IPS DF 4.7 (cell line): ENCODE results near the gene PDCD1.
"Not testable (repeated sequence)": the region's sequence is repeated elsewhere in the genome, so short reads cannot be mapped to it uniquely, and the experiment has no call there.

Source experiments
- DNase-seq: peaks from one replicate; pipeline ENCODE4 v3.0.0-alpha.2; 2013; ENCODE audit warnings: low spot score; ENCODE audit errors: extremely low read depth

PDCD1 gene

DNA sequence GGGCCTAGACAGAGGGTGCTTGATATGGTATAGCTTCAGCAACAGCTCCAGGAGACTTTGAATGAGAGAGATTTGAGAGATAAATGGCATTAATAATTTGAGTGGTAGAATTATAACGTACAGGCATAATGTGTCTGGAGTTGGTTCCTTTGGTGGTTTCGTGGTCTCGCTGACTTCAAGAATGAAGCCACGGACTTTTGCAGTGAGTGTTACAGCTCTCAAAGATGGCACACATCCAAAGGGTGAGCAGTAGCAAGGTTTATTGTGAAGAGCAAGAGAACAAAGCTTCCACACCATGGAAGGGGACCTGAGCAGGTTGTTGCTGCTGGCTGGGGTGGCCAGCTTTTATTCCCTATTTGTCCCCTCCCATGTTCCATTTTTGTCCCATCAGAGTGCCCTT is 23.1 kb downstream of the PDCD1 start:
- DNase-seq, result no peak

DNA sequence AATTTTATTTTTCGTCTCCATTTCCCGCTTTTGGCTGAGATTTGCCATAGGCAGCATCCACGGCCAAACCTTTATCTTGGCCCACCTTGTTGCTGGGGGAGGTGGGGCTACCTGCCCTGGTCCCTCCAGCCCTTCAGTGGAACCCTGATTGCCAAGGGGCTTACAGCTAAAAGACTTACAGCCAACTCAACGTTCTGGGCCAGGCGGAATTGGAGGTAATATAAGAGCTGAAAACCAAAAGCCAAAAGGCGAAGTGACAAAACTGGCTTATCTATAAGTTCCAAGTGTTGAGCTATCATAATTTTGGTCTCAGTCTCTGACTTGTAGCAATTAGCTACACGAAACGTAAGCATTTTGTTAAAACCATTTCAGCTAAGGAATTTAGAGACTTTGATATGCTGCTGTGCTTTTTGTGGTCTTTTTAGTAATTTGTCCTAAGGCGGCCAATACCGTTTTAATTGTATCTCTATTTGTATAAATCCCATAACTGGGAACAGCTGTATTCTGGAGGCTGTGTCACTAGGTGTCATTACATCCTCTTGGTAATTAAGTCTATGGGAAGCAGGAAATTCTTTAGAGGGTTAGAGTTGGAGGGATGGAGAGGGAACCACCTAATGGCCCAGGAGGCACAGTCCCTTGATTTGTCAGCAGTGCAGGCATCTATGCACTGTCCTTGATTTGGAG is 24.0 kb downstream of the PDCD1 start:
- no peak for DNase-seq

DNA sequence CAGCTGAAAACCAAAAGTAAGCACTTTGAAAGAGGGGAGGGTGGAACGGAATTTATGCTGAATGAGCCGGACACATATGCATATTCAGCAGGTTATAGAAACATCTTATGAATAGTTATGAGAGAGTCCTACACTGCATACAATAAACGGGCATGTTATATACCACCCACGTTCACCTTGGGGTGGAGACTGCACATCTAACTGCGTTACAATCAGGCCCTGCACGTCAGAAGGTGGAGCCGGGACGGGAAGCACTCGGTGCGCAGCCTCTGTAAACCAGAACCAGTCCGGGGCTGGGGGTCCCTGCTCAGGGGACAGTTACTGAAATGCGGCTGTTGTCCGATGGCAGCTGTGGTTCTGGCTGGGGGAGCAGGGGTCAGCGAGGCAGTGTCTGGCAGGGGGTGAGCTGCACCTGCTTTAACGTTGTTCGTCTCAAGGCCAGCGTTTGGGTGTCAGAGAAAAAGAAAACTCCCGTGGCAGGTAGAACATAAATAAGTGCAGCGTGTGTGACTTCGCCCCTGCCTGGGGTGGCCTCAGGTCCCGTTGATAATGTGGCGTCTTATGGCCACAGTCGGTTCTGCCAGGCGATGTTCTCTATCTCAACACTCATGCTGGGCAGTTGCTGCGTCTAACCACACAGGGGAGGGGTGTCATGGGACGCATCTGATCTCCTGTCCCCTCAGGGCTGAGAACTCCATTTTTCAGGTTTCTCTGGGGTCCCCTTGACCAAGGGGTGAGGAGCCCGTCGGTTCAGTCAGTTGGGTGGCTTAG is 24.8 kb downstream of the PDCD1 start:
- not testable (repeated sequence) for DNase-seq

DNA sequence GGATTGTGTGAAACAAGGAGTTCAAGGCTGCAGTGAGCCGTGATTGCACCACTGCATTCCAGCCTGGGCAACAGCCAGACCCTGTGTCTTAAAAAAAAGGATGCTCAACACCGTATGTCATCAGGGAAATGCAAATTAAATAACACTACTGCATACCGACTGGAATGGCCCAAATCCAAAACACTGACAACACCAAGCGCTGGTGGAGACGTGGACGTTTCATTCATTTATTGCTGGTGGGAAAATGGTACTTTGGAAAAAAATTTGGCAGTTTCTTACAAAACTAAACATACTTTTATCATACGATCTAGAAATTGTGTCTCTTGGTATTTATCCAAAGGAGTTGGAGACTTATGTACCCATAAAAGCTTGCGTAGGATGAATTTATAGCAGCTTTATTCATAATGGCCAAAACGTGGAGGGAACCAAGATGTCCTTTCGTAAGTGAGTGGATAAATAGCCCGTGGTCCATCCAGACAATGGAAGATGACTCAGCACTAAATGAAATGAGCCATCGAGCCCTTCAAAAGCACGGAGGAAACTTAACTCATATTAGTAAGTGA is 25.5 kb downstream of the PDCD1 start:
- DNase-seq, result no peak

DNA sequence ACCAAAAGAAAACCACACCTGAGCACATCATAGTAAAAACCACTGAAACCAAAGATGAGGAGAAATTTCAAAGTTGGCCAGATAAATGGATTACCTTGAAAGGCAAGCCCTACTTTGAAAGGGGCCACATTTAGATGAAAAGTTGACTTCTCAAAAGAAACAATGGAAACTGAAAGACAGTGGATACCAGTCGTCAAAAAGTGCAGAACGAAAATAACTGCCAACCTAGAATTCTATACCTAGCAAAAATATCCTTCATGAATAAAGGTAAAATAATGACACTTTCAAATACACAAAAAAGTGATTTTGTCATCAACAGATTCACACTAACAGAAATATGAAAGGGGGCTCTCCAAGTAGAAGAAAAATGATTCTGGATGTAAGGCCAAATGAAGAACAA is 31.3 kb downstream of the PDCD1 start:
- no peak for DNase-seq

DNA sequence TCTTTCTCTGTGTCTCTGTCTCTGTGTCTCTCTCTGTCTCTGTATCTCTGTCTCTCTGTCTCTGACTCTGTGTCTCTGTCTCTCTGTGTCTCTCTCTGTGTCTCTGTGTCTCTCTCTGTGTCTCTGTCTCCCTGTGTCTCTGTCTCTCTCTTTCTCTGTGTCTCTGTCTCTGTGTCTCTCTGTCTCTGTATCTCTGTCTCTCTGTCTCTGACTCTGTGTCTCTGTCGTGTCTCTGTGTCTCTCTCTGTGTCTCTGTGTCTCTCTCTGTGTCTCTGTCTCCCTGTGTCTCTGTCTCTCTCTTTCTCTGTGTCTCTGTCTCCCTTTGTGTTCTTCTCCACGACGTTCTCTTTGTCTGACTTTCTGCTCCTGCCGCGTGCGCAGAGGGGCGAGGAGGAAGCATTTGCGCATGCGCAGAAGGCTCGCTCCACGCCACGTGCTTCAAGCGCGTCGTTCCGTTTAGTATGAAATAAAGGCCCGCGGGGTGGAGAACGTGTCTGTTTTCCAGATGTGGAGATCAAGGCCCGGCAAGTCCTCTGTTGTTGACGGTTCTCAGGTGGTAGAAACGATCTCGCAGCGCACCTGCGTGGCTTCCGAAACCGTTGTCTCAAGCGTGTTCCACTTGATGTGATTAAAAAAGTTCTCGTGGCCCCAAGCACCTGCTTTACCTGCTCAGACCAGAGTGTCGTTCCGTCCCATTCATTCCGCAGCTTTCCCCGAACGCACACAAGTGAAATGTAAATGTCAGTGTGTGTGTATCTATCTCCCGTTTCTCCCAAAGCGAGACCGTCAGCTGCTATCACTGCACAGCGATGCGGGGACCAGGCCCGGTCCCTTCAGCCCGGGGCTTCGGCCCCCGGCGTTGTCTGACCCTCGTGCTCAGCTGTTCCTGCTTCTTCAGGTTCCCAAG is 34.9 kb downstream of the PDCD1 start:
- not testable (repeated sequence) for DNase-seq

DNA sequence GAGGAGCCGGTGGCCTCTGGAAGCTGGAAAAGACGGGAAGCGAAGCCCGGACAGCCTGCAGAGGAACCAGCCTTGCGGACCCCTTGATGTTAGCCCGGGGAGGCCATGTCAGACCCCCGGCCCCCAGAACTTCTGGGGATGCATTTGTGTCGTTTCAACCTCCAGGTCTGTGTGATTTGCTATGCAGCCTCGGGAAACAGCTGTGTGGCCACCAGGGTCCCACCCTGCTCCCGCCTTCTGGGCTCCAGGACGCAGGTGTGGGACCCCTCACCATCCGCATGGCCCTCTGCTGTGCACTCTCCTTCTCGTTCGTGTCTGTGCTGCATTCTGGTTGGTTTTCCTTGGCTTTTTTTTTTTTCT is 36.5 kb downstream of the PDCD1 start:
- no peak for DNase-seq

DNA sequence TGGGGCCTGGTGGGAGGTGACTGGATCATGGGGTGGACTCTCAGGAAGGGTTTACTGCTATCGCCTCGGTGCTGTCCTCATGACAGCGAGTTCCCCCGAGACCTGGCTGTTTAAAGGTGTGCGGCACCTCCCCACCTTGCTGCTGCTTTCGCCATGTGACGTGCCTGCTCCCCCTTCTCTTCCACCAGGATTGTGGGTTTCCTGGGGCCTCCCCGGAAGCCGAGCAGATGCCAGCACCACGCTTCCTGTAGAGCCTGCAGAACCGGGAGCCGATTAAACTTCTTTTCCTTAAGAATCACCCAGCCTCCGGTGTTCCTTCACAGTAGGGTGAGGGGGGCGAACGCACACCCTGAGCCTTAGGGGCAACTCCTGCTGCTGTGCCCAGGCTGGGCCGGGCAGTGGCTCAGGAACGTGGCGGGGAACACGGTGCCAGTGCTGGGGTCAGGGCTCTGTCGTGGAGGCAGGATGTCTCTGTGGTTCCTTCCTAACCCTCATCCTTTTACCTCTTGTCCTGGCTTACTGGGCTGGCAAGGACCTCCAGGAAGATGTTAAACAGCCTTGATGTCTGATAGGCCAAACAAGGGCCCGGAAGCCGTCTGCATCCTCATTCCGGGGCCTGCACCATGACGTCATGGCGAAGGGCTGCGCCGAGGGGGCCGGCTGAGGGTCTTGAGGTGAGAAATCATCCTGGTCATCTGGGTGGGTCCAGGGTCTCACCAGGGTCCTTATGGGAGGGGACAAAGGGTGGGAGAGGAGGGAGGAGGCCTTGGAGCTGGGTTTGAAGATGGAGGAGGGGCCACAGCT is 37.0 kb downstream of the PDCD1 start:
- DNase-seq, result no peak

DNA sequence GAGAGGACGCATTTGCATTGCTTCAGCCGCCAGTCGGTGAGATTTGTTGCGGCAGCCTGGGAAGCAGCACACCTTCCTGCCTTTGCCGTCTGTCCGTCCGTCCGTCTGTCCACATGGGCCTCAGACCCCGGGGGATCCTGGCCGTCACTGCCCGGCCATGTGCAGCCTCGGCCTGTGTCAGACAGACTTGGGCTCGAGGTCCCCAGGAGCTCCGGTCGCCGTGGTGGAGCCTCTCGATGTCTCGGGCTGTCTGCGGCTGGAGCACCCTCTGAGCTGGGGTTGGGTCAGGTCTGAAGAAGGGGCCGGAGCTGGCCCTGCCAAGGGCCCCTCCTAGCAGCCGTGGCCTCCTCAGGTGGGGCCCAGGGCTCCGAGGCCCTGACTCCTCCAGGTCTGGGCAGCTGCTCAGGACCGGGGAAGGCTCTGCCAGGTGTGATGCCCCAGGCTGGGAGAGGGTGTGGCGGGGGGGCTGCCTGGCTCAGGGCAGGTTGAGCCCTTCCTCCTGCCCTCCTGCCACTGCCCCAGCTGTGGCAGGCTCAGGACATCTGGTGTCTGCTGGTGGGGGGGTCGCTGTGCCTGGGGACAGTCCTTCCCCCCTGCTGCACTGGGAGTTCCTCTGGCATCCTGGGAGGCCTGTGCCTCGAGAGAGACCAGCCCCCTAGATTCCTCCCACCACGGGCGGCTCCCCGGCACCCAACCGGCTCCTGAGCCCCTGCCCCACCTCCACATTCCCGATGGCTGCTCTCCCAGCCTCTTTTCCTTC is 37.9 kb downstream of the PDCD1 start:
- DNase-seq, result no peak

DNA sequence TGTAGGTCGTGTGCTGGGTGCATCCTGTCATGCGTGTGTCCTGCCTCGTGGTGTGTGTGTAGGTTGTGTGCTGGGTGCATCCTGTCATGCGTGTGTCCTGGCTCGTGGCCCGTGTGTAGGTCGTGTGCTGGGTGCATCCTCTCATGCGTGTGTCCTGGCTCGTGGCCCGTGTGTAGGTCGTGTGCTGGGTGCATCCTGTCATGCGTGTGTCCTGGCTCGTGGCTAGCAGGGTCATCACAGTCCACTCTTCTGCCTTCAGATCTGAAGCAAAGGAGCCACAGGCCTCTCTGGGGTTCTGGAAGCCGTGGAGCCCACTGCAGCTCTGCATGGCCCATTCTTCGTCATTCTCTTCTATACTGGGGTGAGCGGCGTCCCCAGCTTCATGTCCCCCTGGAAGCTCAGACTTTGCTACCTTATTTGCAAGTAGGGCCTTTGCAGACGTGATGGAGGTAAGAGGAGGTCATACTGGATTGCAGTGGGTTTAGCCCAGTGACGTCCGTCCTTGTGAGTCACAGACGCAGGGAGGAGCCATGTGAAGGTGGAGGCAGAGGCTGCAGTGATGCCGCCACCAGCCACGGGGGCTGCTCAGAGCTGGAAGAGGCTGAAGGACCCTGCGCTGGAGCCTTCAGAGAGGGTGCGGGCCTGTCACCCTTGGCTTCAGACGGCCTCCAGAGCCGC is 38.6 kb downstream of the PDCD1 start:
- DNase-seq, result not testable (repeated sequence)

DNA sequence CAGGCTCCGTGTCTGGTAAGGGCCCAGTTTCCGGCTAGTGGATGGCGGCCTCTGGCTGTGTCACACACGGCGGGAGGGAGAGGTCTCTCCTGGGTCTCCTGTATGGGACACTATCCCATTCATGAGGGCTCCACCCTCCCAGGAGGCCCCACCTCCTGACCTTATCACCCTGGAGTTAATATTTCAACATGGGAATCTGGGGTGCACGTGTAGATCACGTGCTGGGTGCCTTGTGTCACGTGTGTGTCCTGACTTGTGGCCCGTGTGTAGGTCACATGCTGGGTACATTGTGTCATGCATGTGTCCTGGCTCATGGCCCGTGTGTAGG is 39.8 kb downstream of the PDCD1 start:
- DNase-seq, result no peak

DNA sequence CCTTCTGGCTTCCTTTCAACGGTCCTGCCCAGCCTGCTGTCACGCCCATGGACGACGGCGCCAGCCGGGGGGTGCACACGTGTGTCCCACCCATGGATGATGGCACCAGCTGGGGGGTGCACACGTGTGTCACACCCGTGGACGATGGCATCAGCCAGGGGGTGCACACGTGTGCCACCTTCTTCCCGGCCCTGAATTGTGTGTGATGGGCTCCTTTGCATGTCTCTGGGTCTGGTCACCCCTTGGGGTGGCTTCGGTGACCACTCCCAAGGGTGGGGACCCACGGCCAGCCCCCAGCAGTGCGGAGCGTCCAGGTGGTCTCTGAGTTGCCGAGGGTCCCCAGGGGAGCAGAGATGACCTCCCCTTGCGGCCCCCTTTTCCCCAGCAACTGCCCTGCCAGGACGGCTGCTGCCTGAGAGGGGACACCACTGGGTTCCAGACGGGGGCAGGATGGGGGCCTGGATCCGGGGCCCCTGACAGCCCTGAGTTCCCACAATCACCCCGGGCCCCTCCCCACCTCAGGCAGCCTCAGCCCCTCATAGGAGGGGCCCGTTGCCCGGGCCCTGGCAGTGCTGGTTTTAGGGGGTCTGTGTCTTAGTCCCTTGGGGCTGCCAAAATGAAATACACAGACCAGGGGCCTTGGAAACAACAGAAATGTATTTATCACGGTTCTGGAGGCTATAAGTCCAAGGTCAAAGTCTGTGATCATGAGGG is 40.3 kb downstream of the PDCD1 start:
- DNase-seq, result no peak

DNA sequence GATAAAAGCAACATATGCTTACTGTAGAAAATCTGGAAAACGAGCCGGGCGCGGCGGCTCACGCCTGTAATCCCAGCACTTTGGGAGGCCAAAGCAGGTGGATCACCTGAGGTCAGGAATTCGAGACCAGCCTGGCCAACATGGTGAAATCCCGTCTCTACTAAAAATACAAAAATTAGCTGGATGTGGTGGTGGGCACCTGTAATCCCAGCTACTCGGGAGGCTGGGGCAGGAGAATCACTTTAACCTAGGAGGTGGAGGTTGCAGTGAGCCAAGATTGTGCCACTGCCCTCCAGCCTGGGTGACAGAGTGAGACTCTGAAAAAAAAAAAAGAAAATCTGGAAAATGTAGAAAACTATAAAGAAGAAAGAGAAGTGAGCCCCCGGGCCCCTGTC is 40.9 kb downstream of the PDCD1 start:
- not testable (repeated sequence) for DNase-seq

DNA sequence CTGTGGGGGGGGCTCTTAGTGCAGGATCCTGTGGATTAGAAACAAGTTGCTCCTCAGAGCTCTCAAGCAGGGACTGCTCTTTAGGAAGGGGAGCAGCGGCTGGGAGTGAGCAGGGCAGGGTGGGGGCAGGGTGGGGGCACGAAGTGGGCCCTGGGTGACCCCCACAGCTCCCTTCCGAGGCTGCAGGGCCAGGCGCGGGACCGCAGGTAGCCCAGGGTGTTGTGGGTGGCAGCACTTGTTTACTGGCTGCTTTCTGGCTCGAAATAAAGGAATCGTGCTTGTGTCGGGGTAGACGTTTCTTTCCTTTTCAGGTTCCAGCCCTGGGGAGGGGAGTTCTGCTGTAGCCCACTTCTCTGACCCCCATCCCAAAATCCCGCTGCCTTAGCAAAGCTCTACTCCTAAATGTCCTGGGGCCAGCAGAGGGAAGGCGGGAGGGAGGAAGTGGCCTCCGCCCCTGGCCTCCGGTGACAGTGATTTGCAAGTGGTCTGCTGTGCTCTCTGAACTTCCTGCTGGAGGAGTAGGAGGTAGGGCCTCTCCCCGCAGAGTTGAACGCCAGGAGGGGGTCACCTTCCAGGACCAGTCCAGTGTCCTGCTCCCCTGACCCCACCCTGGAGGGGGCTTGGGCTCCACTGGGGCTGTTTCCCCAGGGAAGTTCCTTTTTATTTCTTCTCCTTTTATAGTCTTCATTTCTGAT is 41.4 kb downstream of the PDCD1 start:
- DNase-seq, result no peak

DNA sequence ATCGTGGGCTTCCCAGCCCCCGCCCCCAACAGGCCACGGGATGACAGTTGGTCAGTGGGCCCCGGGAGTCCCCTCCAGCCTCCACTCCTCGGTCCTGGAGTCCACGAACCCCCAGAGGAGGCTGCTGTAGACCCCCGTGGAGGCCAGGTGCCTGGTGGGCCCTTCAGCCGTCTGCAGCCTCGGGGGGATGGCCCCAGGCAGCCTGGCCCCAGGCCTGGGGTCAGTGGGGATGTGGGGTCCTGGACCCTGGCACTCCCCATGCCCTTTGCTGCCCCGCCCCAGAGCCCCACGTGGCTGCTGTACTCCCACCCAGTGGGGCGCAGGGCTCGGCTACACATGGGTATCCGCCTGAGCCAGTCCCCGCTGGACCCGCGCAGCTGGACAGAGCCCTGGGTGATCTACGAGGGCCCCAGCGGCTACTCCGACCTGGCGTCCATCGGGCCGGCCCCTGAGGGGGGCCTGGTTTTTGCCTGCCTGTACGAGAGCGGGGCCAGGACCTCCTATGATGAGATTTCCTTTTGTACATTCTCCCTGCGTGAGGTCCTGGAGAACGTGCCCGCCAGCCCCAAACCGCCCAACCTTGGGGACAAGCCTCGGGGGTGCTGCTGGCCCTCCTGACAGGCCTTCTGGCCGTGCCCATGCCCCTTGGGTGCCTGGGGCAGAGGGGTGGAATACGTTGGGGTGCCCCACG is 42.1 kb downstream of the PDCD1 start:
- DNase-seq, result no peak

DNA sequence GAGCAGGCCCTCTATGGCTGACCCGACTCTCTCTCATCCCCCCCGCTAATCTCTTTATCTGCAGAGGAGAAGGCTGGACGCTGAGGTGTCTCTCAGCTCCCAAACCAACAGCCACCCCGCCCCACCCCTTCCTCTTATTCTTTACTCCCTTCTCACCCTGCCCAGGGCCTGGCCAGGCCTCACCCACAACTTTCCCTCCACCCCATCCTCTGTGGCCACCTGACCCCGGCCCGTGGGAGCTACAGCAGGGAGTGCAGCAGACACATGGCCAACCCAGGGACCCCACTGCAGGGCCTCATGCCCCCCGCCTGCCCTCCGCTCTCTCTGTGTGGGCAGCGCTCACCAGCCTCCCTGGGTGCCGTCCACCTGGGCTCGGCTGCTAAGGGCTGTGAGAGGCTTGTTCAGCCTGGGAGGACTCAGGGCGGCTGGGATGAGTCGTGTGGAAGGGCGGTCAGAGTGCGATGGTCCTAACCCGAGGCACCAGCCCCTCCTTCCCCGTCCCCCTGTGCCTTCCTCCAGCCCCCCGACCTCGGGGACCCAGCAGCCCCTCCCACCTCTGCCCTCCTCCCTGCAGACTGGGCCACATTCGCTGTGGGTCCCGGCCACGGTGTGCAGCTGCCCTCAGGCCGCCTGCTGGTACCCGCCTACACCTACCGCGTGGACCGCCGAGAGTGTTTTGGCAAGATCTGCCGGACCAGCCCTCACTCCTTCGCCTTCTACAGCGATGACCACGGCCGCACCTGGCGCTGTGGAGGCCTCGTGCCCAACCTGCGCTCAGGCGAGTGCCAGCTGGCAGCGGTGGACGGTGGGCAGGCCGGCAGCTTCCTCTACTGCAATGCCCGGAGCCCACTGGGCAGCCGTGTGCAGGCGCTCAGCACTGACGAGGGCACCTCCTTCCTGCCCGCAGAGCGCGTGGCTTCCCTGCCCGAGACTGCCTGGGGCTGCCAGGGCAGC is 42.9 kb downstream of the PDCD1 start:
- DNase-seq, result no peak
